ENCODE data around the gene KRTAP27-1. TPM values are rescaled to one million over a fixed set of nuclear protein-coding genes. Genes with fewer than 3 reads are reported as not detected.

KRTAP27-1 gene
- total RNA-seq, 4 donors from 2014 or later, result not detected

- no peak for TF ChIP-seq CTCF (IDR thresholded peaks at IDR 0.05)
- DNase-seq (ENCODE audit: low spot score) (no peak), ATAC-seq (ENCODE audit: low FRiP score) (peak; percentile 65)
Observed at GRCh38 chr21:30349572-30349971, 12.1 kb upstream of the KRTAP27-1 start.

- ATAC-seq (ENCODE audit: low FRiP score) (no peak), DNase-seq (ENCODE audit: low spot score) (no peak)
- no peak for TF ChIP-seq CTCF (IDR thresholded peaks at IDR 0.05)
Observed at GRCh38 chr21:30348506-30348905, 11.0 kb upstream of the KRTAP27-1 start, which contains the start of gene KRTAP23-1. Gene KRTAP23-1 (minus strand): TSS chr21:30348606. CDS start chr21:30348606, 0 bp downstream.

DNA sequence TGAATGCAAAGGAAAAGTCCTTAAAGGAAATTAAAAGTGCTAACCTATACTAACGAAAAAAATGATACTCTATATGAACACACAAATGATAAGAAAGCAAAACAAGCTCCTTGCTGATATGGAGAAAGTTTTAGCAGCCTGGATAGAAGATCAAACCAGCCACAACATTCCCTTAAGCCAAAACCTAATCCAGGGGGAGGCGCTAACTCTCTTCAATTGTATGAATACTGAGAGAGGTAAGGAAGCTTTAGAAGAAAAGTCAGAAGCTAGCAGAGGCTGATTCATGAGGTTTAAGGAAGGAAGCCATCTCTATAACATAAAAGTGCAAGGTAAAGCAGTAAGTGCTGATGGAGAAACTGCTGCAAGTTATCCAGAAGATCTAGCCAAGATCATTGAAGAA lies 7.5 kb upstream of the KRTAP27-1 start:
- TF ChIP-seq CTCF (IDR thresholded peaks at IDR 0.05), result no peak
- ATAC-seq (ENCODE audit: low FRiP score) (no peak), DNase-seq (ENCODE audit: low spot score) (no peak)

DNA sequence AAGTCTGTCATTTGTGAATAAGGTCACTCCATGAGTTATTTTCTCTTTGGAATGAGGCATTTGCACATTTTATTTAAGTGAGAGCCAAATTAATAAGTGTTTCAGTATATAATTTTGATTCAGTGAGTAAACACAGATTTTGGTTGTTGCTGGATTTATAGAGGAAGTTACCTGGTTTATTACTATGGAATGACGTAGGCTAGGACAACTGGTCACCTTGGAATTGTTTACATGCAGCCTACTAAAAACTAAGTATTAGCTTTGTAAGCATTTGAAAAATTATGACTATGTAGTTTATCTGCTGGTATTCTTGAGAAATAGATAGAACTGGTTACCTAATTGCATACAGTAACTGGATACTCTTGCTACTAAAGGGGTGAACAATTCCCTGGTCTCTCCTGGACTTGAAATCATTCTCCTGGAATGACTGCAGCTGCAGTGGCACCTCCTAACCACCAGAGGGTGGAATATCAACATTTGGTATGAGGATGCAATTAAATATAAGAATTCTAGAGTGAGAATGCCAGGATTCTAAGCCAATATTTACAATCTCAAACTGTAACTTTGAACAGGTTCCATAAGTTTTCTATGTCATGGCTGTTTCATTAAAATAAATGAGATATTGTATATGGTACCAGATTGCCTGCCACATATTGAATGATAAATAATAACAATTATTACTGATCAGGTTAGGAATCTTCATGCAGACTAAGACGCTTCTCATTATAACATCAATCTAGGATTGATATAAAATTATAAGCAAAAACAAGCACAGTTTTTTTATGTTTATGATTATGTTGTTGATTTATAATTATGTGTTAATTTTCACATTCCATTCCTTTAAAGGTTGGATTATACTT lies 3.5 kb upstream of the KRTAP27-1 start:
- peak in 1 of 3 donors; percentile 46 for TF ChIP-seq CTCF (IDR thresholded peaks at IDR 0.05)
- peak; percentile 26 for DNase-seq (ENCODE audit: low spot score)
- ATAC-seq (ENCODE audit: low FRiP score), result no peak

DNA sequence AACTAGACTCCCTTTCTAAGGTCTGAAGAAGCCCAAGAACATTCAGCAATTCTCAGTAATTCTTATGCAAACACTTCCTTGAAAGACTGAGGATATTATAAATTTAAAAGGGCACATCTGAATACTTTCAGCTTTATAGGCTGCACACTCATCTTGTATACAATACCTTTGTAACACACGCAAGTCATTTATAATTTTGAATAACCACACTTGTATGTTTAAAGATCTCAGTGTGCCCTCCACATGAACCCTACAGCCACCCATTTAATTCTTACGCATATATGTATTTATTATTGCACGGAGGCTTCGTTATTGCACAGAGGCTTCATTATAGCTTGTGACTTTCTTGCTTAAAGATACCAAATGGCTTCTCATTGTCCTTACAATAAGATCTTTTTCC lies 1.2 kb upstream of the KRTAP27-1 start:
- no peak for DNase-seq (ENCODE audit: low spot score)
- no peak for ATAC-seq (ENCODE audit: low FRiP score)
- no peak for TF ChIP-seq CTCF (IDR thresholded peaks at IDR 0.05)

DNA sequence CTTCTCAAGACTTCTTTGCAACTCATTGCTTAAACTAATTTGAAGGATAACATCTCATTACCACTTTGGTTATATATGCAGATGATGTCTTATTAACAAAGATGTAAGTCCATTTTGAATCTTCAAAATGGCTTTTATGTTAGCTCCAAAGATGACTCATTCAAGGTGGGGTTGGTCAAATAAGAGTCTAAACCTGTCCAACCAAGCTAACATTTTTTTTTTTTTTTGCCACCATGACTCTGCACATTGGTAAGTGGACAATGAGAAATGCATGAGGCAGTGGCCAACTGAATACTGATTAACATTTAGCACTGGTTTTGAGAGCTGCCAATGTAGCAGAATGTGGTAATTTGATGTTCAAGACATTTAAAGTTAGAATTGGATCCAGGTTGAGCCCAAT lies 278 bp upstream of the KRTAP27-1 start:
- ATAC-seq (ENCODE audit: low FRiP score) (no peak), DNase-seq (ENCODE audit: low spot score) (no peak)
- TF ChIP-seq CTCF (IDR thresholded peaks at IDR 0.05), result no peak

GRCh38 chr21:30336596-30336995 lies 898 bp downstream of the KRTAP27-1 start:
- ATAC-seq (ENCODE audit: low FRiP score), result no peak
- TF ChIP-seq CTCF (IDR thresholded peaks at IDR 0.05), result no peak
- DNase-seq (ENCODE audit: low spot score), result no peak

All from omental fat pad (tissue), 4 donors.